ENCODE measurements around the gene DUOXA1.

The DUOXA1 gene, protein sequence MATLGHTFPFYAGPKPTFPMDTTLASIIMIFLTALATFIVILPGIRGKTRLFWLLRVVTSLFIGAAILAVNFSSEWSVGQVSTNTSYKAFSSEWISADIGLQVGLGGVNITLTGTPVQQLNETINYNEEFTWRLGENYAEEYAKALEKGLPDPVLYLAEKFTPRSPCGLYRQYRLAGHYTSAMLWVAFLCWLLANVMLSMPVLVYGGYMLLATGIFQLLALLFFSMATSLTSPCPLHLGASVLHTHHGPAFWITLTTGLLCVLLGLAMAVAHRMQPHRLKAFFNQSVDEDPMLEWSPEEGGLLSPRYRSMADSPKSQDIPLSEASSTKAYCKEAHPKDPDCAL

DNA sequence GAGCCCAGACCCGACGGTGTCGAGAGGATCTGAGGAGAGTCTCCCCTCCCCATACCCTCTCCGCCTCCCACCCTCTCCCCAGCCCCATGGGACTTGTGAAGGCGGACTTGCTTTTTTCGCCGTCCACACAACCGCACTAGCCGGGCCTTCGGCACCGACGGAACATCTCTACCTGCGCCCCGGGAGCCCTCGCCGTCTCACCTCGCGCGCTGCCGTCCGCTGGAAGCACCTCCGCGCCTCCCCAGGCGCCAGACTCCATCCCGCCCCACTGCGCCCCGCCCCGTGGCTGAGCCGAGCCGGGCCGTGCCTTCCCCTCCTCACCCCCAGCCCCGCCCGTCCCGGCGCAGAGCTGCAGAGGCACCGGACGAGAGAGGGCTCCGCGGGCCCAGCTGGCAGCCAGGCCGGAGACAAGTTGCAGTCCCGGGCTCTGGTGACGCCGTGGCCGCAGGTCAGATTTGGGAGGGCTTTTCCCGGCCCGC lies at the start of gene DUOXA1, which contains the start of gene DUOX1:
TSS of gene DUOXA1 (minus strand) at position 229 of the 479 bp plus-strand sequence. CDS start 6,865 bp downstream, outside the sequence.
TSS of gene DUOX1 (plus strand) at position 344 of the 479 bp plus-strand sequence. CDS start 1,973 bp downstream, outside the sequence.
- DNase-seq, result no peak

DNA sequence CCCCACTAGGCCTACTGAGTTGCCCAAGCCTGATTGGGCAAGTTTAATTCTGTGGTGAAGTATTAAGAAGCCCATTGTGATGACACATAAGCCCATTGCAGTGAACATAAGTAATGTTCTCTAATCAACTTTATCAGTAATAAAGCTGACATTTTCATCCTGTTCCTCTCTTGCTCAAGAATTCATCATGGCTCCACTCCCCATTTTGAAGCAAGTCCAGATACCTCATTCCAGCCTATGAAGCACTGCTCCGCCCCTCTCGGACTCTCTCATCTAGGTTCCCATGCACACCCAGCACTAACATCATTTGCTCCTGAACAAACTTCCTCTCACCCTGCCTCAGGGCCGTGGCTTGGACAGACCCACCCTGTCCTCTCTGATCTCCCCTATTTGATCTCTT lies 47.6 kb upstream of the DUOXA1 start:
- no peak for DNase-seq

- DNase-seq, result no peak
These were observed 44.9 kb upstream of the DUOXA1 start for GRCh38 chr15:45174577-45174976.

DNA sequence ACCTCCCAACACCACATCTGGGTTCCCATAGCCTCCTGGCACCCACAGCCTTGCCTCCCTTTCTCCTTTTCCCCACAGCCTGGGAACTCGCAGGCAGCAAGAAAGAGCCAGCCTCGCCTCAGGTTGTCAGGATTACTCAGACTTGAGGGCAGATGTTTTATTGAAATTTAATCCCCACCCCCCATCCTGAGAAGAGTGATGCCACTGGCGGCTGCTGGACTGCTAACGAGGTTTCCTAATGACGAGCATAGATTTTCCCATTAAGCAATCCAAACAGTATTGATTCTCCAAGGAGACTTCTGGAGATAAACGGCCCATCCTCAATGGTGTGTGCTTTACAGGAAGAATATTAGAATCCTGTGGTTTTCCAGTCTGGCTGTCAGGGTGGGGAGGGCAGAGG lies 44.4 kb upstream of the DUOXA1 start:
- DNase-seq, result no peak

DNA sequence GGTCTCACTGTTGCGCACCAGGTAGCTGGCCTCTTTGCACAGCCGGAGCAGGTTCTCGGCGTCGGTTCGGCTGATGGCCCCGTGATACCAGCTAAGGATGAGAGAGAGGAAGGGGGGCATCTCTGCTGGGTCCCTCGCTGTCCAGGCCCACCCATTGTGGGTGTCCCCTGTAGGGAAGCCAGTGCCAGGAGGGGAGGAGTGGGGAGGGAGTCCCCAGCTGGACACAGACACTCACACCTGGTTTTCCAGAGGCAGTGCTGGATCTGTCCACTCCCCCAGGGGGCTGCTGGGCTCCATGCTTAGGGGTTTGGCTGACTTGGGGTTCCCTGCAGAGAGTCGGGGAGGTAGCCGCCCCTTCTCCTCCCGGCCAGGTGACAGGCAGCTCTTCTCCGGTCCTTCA lies 42.2 kb upstream of the DUOXA1 start:
- DNase-seq, result no peak

GRCh38 chr15:45169608-45170480 lies 40.2 kb upstream of the DUOXA1 start:
- no peak for DNase-seq

GRCh38 chr15:45168751-45169551 lies 39.3 kb upstream of the DUOXA1 start:
- DNase-seq, result no peak

GRCh38 chr15:45168286-45168685 lies 38.6 kb upstream of the DUOXA1 start:
- DNase-seq, result no peak

DNA sequence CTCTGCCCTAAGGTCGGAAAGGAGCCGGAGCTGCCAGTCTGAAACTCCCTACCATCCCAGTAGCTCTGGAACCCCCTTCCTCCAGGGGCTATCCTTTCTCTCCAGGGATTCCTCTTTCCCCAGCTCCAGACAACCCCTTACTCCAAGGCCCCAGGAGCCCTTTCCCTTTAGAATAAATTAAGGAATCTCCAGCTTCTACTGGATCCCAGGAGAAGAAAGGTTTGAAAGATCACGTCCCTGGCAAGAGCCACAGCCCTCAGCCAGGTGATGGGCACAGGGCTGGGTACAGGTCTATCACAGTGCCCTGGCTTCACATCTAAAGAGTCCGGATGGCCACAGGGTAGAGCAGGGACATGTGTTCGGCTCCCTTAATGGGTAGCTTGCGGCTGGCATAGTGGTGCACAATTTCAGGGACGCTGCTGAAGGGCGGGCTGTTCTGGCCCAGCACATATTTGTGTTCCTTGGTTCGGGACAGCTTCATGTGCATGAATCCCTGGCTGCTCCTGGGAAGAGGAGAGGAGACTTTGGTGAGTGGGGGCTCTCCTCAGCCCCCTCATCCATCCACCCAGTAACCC lies 38.0 kb upstream of the DUOXA1 start:
- DNase-seq, result no peak

DNA sequence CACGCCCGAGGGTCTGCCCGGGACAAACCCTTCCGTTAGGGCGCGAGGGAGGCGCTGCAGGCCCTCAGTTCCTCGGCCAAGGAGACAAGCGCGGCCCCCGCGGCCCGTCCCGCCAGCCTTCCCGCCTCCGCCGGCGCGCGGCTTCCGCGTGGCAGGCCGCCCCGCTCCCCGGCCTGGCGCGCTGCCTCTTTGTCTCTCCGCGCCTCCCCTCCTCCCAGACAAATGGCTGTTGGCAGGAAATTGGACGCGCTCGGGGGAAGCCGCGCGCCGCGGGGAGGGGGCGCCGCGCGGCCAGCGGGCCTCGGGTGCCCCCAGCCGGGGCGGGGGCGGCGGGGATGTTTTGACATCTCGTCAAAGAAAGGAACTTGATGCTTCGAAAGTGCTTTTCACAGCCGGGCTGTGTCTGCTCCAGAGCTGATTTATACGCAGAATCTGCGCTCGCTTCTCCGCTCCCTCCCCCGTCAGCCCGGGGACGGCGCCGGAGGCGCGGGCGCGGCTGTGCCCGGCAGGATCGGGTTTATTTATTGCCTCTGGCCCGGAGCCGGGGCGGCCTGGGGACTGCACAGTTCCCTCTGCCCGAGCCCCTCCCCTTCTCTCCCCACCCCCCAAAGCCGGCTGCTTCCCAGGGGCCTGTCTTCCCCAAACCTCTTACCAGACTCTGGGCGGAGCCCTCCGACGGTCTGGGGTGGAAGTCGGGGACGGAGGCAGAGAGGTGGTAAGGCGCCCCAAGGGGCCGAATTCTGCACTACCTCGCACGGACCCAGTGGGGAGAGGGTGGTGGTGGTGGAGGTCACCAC lies 37.4 kb upstream of the DUOXA1 start:
- peak; percentile 63 to 66 for DNase-seq

GRCh38 chr15:45165536-45165935 lies 35.9 kb upstream of the DUOXA1 start:
- no peak for DNase-seq

- DNase-seq, result no peak
These were observed 35.2 kb upstream of the DUOXA1 start for GRCh38 chr15:45164914-45165313.

DNA sequence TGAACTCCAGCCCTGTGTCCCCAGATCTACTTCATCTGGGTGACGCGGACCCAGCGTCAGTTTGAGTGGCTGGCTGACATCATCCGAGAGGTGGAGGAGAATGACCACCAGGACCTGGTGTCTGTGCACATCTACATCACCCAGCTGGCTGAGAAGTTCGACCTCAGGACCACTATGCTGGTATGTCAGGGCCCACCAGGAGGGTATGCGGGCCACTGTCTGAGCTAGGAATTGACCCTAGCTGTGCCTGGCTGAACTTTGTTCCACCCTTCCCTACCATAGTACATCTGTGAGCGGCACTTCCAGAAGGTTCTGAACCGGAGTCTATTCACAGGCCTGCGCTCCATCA lies 33.8 kb upstream of the DUOXA1 start:
- DNase-seq, result no peak

DNA sequence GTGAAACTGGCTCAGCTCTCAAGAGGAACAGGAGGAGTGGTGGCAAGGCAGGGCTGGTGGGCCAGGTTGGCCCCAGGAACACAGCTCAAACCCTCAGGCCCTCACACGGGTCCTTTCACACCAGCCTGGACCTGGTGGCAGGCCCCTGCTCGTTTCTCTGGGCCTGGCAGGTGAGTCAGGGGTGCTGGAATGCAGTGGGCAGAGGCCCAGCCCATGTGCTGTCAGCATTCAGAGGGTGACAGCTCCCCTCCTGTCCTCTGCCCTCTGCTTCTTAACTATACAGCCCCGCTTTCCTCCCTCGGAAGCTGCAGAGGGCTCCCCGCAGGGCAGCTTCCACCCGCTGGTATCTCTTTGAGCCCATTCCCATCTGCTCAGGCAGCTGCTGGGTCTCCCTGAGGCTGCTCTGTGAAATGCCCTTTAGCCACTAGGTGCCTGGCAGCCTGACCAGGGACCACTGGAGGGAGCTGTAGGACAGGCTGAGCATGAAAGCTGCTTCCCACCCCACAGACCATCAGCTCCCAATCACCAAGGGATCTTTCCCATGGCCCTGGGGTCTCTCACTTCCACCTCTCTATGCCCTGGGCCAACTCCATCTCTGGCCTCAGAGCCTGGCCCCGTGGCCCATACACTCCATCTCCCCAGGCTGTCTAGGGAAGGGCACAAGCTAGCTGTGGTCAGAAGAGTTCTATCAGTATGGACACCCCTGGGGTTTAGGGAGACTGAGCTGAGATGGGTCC lies 33.3 kb upstream of the DUOXA1 start:
- peak; percentile 42 to 55 for DNase-seq

DNA sequence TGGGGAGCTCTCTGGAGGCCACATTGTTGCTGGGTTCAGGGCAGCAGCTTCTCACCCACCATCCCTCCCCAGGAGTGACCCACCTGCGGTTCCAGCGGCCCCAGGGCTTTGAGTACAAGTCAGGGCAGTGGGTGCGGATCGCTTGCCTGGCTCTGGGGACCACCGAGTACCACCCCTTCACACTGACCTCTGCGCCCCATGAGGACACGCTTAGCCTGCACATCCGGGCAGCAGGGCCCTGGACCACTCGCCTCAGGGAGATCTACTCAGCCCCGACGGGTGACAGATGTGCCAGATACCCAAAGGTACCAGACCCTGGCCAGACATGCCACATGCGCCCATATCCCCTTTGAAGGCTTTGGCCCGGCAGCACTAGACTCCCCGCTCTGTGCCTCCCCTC lies 32.0 kb upstream of the DUOXA1 start:
- DNase-seq, result no peak

DNA sequence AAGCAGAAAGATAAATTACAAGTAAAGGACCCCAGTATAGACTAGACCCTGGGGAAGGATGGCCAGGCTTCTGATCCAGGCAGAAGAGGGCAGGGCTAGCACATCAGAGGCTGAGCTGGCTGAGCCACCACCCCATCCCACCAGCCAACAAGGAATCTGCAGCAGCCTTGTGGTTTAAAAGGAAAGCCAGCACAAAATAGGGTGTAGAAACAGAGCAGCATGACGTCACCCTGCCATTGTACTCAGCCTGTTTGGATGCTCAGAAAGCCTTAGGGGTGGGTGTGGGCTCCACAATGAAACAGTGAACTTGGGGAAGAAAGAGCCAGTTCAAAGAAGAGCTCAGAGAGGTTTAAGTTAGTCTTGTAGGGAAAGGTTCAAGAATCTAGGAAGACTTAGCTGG lies 28.3 kb upstream of the DUOXA1 start:
- DNase-seq, result no peak

DNA sequence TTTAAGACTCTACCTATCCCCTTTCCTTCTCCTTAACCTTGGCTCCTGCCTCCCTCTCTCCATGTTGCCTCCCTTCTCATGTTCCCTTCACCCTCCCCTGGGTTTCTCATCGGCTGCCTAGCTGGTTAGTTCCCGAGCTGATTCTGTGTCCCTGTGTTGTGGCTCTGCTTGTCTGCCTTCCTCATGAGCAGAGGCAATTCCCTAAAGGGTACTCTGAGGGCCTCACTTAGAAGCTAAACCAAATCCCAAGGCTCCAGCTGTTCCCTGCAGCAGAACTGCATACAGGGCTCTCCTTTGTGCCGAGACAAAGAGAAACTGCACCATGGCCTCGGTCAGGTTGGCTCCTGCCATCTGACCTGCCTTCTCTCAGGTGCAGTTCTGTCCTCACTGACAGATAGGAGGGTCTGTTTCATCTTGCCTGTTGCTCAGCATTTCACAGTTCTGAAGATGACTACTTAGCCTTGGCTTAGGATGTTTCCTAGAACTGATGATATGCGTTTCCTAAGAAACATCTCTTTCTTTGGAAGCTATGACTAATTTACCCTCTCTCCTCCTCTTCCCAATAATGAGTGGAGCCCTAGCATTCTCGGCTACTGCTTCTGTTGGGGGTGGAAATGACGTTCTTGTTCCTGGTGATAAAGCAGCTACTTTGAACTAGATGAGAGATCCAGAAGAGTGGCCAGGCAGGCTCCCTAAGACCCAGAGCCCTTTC lies 27.2 kb upstream of the DUOXA1 start:
- DNase-seq, result no peak

DNA sequence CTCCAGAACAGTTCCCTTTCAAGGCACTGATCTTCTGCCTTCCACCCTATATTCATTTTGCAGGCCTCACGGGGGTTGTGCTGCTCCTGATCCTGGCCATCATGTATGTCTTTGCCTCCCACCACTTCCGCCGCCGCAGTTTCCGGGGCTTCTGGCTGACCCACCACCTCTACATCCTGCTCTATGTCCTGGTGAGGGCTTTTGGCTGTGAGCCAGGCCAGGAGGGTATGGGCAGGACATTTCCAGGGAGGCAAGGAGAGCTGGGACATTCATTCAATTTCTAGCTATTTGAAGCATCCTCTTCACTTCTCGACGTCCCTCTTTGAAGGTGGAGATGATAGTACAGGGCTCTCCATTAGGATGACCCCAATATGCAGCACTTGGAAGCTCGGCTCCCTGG lies 26.1 kb upstream of the DUOXA1 start:
- no peak for DNase-seq

GRCh38 chr15:45151998-45152828 lies 22.5 kb upstream of the DUOXA1 start:
- no peak for DNase-seq

Data from NCI-H1930 (cell line).